H7 (cell line): Measurements from ENCODE around the gene TGFA. TPM values are rescaled to one million over a fixed set of nuclear protein-coding genes. Genes with fewer than 3 reads are reported as not detected.
A peak's percentile ranks its signal among the peaks of the same experiment; 100 is the strongest.

Experiments used
- DNase-seq: peaks from one replicate; pipeline ENCODE4 v3.0.0; 2012
- H3K27me3 ChIP-seq: 2 replicates; pipeline ENCODE4 v1.6.0; 2011; ENCODE audit warnings: mild to moderate bottlenecking, low read length; ENCODE audit not compliant: control insufficient read depth, insufficient read depth
- H3K36me3 ChIP-seq: replicated peaks from 2 replicates; pipeline ENCODE4 v1.5.1; 2011; ENCODE audit warnings: low read length; ENCODE audit not compliant: control insufficient read depth, insufficient read depth
- H3K4me3 ChIP-seq: 2 replicates; pipeline ENCODE4 v1.5.1; 2011; ENCODE audit warnings: low read depth, mild to moderate bottlenecking, control low read depth, low read length, moderate library complexity; ENCODE audit not compliant: insufficient read depth
- total RNA-seq: library from RNA; depleted of rRNA; stranded (reverse); fragments of >200 nt; shearing (Covaris generic); gene quantifications from 2 replicates; pipeline ENCODE4 v1.2.3, GENCODE V29; 2014

TGFA gene
- total RNA-seq, 1 experiment from 2014 or later: 0.87 TPM

- peak; percentile 59 for DNase-seq
- no peaks in the 10 kb centered on the region for H3K36me3 ChIP-seq
- H3K27me3 ChIP-seq: no peaks in the 10 kb centered on the region
- no peak overlapping the region for H3K4me3 ChIP-seq
Observed at GRCh38 chr2:70523996-70524965, 29.3 kb downstream of the TGFA start.

- Histone ChIP-seq H3K36me3 (no peaks in the 10 kb centered on the region), H3K27me3 (no peaks in the 10 kb centered on the region), H3K4me3 (no peak overlapping the region)
- no peak for DNase-seq
Observed at GRCh38 chr2:70523672-70523995, 30.0 kb downstream of the TGFA start.

- H3K4me3 ChIP-seq: no peak overlapping the region
- no peak for DNase-seq
Observed at GRCh38 chr2:70522627-70523026, 31.0 kb downstream of the TGFA start.

DNA sequence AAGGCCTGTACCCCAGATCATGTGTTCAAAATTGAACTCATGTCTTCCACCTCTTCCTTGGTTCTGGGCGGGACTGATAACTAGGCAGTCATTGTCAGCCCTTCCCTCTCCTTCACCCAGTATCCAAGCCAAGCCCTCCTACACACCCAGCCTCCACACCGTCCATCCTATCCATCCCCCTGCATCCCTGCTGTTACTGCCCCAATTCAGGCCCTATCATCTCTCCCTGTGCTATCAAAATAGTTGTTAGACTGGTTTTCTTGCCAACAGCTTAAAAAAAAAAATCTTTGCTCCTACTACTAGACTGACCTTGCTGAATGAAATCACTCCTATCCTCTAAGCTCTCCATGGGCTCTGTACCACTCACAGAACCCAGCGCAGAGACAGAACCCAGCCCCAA, 32.8 kb downstream of the TGFA start:
- Histone ChIP-seq H3K36me3 (no peaks in the 10 kb centered on the region), H3K27me3 (no peaks in the 10 kb centered on the region), H3K4me3 (no peak overlapping the region)
- DNase-seq: no peak

More at GRCh38 chr2:70522627-70523026, 31.0 kb downstream of the TGFA start:
- Histone ChIP-seq H3K36me3 (no peaks in the 10 kb centered on the region), H3K27me3 (no peaks in the 10 kb centered on the region)

GRCh38 chr2:70519453-70519852, 34.2 kb downstream of the TGFA start:
- no peaks in the 10 kb centered on the region for H3K36me3 ChIP-seq
- no peak for DNase-seq
- H3K4me3 ChIP-seq: no peak overlapping the region
- peaks cover 1% of the 10 kb centered on the region; the same call in 1 of the 2 replicates for H3K27me3 ChIP-seq

DNA sequence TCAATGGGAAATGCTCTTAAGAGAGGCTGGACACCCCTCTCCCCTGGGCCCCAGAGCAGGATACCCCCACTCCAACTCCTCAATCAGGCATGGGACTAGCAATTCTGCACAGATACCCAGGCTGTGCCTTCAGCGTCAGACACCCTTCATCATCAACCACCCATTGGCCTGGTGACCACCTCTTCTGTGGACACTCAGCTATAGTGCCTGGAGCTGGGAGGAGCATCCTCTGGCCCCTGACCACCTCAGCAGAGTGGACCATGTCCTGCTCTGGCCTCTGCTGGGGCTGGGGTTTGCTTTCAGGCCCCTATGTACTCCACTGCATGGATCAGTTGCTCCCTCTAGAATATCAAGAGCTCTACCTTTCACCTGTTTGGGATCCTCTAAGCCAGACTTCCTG, 35.1 kb downstream of the TGFA start:
- Histone ChIP-seq H3K36me3 (no peaks in the 10 kb centered on the region), H3K27me3 (peaks cover 1% of the 10 kb centered on the region; the same call in 1 of the 2 replicates), H3K4me3 (no peak overlapping the region)
- no peak for DNase-seq

DNA sequence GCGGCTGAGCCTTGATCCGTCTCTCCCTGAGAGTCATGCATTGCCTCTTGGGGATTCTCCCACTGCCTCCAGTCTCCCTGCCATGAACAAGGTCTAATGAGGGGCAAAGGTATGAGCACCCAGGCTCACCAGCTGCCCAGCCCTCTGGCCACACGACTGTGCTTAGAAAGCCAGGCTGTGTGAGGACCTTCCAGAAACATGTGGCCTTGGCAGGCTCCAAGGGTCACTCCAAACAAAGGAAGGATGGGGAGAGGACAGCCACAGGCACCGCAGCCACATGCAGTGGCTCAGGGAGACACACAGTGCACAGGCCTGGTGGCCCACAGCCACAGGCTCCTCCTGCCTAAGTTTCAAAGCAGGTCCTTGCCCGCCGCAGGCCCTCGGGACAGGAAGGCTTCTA, 35.8 kb downstream of the TGFA start:
- Histone ChIP-seq H3K4me3 (no peak overlapping the region), H3K36me3 (no peaks in the 10 kb centered on the region), H3K27me3 (peaks cover 1% of the 10 kb centered on the region; the same call in 1 of the 2 replicates)
- no peak for DNase-seq

GRCh38 chr2:70516596-70516995, 37.0 kb downstream of the TGFA start:
- H3K27me3 ChIP-seq: peaks cover 1% of the 10 kb centered on the region; the same call in 1 of the 2 replicates
- no peaks in the 10 kb centered on the region for H3K36me3 ChIP-seq
- no peak for DNase-seq
- no peak overlapping the region for H3K4me3 ChIP-seq

GRCh38 chr2:70515938-70516337, 37.7 kb downstream of the TGFA start:
- no peak for DNase-seq
- no peaks in the 10 kb centered on the region for H3K36me3 ChIP-seq
- no peak overlapping the region for H3K4me3 ChIP-seq
- peaks cover 1% of the 10 kb centered on the region; the same call in 1 of the 2 replicates for H3K27me3 ChIP-seq

DNA sequence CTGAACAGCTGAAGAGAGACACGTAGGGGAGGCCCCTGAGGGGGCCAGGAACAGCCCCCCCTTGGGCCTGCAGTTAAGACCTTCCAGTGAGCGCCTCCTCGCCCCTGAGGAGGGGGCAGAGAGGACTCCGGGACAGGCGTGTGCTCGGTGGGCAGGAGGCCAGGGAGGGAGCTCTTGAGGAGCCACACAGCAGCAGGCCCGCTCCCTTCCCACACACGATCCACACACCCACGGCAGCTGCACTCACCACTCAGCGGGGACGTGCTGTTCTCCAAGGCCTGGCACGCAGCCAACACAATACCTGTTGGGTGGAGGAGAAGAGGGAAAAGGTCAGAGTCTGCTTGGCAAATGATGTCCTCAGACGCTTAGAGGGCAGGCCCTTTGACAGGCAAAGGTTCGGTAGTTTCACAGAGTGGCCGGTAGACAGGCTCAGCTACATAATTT, 39.0 kb downstream of the TGFA start:
- peak; percentile 59 for DNase-seq
- H3K27me3 ChIP-seq: peaks cover 1% of the 10 kb centered on the region; the same call in 1 of the 2 replicates
- no peaks in the 10 kb centered on the region for H3K36me3 ChIP-seq
- no peak overlapping the region for H3K4me3 ChIP-seq

GRCh38 chr2:70513738-70514137, 39.9 kb downstream of the TGFA start:
- Histone ChIP-seq H3K4me3 (no peak overlapping the region), H3K27me3 (peaks cover 1% of the 10 kb centered on the region; the same call in 1 of the 2 replicates), H3K36me3 (no peaks in the 10 kb centered on the region)
- DNase-seq: no peak

DNA sequence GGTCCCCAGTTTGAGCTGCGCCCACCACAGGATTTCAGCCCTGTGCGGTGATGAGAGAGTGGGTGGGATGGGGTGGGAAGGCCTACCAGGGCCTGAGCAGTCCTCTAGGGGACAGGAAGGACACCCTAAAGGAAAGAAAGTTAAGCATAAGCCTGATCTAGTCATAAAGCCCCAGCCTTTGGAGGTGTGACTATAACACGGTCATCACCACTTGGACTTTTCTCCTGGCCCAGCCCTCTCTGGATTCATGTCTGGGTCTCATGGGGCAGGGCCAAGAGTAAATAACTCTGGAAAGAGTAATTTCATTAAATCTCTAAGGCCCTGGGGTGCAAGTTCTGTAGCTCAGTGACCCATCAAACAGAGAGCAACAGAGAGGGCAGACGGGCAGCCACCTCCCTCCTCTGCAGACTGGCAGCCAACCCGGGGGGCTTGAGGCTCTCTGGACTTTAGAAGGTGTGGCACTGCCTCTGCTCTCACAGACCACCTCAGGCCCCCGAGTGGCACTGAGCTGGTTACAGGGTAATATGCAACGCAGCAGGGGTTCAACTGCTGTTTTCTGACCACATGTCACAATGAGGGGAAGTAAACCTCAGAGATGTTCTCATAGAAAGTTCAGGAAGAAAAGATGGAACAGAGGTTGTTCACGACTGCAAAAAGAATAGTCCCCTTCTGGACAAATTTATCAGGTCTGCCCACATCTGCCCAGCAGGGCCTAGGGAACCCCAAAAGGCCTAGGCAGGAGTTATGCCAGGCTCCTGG, 41.5 kb downstream of the TGFA start:
- H3K4me3 ChIP-seq: no peak overlapping the region
- no peaks in the 10 kb centered on the region for H3K36me3 ChIP-seq
- no peak for DNase-seq
- H3K27me3 ChIP-seq: peaks cover 1% of the 10 kb centered on the region; the same call in 1 of the 2 replicates

DNA sequence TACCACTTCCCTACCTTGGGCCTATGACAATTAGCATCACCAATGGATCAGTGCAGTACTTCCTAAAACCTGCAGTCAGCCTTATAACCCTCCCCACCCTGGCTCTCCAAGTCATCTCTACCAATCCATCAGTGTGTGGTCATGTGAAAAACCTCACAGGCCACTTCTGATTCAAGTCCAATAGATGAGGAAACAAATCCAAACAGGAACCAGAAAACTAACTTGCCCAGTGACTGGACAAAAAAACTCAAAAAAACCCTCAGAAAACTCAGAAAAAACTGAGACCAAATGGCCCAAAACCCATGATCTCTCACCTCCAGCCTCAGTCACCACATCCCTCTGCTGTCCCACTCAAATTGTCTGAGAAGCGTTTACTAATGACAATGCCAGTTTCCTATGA, 43.3 kb downstream of the TGFA start:
- H3K27me3 ChIP-seq: no peaks in the 10 kb centered on the region; the same call in 1 of the 2 replicates
- no peak for DNase-seq
- no peak overlapping the region for H3K4me3 ChIP-seq
- H3K36me3 ChIP-seq: no peaks in the 10 kb centered on the region

DNA sequence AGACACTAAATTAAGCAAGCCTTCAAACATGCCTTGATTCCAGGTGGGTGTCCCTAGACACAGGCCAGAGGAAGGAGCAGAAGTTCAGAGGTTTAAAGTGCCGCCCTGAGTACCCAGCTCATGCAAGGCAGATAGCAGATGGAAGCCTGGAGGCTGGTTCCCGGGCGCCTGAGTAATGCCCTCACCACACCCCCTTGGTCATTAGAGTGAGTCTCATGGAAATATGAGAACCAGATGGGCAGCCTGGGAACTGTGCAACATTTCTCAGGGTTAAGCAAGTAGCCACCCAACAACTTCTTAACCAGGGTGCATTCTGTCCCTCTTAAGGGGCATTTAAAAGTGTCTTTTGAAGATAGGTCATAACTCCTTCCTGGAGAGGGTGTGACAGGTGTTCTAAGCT, 44.1 kb downstream of the TGFA start:
- no peaks in the 10 kb centered on the region for H3K36me3 ChIP-seq
- DNase-seq: no peak
- no peak overlapping the region for H3K4me3 ChIP-seq
- no peaks in the 10 kb centered on the region for H3K27me3 ChIP-seq
